GM12875 (cell line): ENCODE results near the gene CERS1.
A peak's percentile ranks its signal among the peaks of the same experiment; 100 is the strongest.

Experiments used
- H3K4me3 ChIP-seq: one replicate; pipeline ENCODE4 v1.5.1; 2011; ENCODE audit warnings: low read depth, low read length, control low read depth
- CTCF ChIP-seq: IDR thresholded peaks from 2 replicates; pipeline ENCODE4 v1.5.1; 2011; ENCODE audit warnings: low read depth, mild to moderate bottlenecking, control low read depth, inconsistent platforms, low read length, moderate library complexity, borderline replicate concordance; ENCODE audit not compliant: insufficient read depth

The CERS1 gene

GRCh38 chr19:18928018-18928805 lies 32.3 kb upstream of the CERS1 start:
- no peak overlapping the region for H3K4me3 ChIP-seq
- TF ChIP-seq CTCF = no peak

- TF ChIP-seq CTCF = no peak
- no peak overlapping the region for H3K4me3 ChIP-seq
These were observed 28.8 kb upstream of the CERS1 start for GRCh38 chr19:18924684-18925213.

- TF ChIP-seq CTCF = no peak
These were observed 26.4 kb upstream of the CERS1 start for GRCh38 chr19:18922228-18922985.

GRCh38 chr19:18921593-18921992 lies 25.6 kb upstream of the CERS1 start:
- no peak overlapping the region for H3K4me3 ChIP-seq
- no peak for TF ChIP-seq CTCF

More at GRCh38 chr19:18922228-18922985, 26.4 kb upstream of the CERS1 start:
- H3K4me3 ChIP-seq = no peak overlapping the region

GRCh38 chr19:18920400-18920799 lies 24.4 kb upstream of the CERS1 start:
- peak overlapping the region; percentile 95 for H3K4me3 ChIP-seq
- no peak for TF ChIP-seq CTCF

- peak overlapping the region; percentile 95 for H3K4me3 ChIP-seq
- no peak for TF ChIP-seq CTCF
These were observed 23.9 kb upstream of the CERS1 start for GRCh38 chr19:18919900-18920214.
